CD4-positive, alpha-beta T cell treated with Interleukin-1 beta for 1 hour (primary cell): ENCODE results near the gene DLX3.

Experiments
- DNase-seq, 2 donors: peaks; one replicate each; pipeline ENCODE4 v3.0.0-alpha.2; 2020 to 2022

Gene DLX3

DNA sequence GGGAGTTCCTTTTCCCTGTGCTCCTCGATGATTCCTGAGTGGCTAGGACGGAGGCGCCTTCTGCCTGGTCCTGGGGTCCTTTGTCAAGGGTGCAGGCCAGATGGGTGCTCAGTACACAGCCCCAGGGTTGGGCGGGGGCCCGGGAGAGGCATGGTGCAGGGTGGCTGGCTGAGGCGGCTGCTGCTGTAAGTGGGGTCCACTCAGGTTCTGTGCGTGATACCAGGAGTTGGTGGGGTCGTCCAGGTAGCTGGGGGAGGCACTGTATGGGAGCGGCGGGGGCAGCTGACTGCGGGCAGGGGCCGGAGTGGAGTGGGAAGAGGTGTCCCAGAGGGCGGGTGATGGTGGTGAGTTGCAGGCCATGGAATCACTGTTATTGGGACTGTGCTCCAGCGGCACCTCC, 3.6 kb downstream of the DLX3 start:
- no peak for DNase-seq

GRCh38 chr17:49990921-49991320, 4.1 kb downstream of the DLX3 start:
- DNase-seq, result no peak

DNA sequence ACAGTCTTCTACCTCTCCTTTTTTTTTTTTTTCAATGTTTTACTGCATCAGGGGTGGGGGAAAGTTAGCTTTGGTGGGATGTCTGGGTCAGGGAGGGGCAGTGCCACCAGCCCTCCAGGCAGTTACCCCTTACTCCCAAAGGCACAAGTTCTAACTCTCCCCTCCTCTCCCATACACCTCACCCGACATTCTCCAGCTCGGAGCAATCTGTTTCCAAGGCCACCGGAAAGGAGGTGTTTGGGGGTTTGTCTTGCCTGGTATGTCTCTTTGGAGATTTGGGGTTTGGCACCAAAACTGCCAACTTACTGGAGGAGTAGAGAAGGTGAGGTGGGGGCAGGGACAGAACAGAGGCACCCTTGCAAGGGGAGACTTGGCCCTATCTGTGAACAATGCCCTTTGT, 4.7 kb downstream of the DLX3 start:
- DNase-seq, result no peak

GRCh38 chr17:49989518-49989880, 5.5 kb downstream of the DLX3 start:
- DNase-seq, result no peak

DNA sequence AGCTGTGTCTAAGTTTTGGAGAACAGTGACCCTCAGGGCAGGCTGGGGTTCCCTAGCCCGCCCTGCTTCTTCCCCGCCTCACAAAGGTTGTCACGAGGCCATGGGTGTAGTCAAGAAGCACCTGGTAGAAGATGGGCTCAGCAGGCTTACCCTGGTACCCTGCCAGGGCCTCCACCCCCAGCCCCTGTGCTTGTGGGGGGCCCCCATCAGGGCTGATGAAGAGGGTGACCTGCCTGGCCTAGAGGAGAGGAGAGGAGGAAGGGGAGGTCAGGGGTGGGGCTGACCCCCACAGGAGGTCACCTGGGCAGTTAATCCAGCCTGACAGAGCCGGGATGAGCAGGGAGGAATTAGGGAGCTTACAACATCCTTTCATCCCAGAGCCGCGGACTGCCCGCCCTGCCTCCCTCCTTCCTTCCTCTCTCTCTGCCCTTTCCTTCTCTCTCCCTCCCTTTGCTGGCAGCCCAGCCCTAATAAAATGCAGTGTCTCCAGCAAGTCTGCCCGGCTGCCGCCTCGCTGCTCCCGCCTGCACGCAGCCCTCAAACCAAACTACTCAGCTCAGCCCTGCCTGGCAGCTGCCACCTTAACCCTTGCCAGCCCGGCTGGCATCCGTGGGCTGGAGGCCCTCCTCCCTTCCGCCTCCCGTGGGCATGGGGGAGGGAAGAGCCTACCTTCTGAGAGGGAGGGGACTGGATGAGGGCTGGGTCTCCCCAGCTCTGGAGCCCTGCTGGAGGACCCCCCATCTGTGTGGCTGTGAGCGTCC, 7.2 kb downstream of the DLX3 start:
- no peak for DNase-seq

- DNase-seq, result no peak
These were observed 7.8 kb downstream of the DLX3 start for GRCh38 chr17:49987290-49987585.

DNA sequence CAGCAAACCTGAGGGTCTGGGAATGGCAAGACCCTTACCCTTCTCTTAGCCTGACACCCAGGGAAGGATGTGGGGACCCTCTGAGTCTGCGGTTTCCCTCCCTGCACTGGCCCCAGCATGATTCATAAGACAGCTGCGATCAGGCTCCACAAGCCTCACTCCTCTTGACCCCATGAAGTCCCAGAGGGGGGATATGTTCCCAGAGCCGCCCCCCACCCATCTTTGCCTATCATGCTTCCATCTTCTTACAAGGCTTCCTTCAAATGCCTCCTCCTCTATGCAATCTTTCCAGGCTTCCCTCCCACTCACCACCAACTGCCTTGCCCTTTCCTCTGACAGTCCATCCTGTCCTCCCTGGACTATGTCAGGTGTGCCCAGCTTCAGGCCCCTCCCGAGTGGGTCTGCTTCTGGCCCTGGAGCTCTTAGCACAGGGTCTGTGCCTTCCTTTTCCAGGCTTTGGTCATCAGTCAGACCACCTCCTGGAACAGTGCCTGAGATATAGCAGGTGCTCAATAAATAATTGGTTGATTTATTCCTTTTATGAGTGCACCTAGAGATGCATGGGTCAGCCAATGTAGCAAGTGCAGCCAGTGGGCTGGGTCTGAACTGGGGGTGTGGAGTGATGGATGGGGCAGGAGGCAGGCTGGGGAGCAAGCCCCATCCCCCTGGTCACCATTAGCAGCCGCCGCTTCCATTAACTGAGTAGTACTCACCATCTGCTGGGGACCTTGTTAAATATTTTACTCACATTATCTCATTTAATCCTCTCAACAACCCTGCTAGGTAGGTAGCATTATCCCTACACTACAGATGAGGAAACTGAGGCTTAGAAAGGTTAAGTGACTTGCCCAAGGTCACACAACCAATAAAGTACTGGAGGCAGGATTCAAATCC, 8.4 kb downstream of the DLX3 start:
- no peak for DNase-seq

- no peak for DNase-seq
These were observed 9.6 kb downstream of the DLX3 start for GRCh38 chr17:49985310-49985990.

- DNase-seq, result no peak
These were observed 10.2 kb downstream of the DLX3 start for GRCh38 chr17:49984776-49985175.

DNA sequence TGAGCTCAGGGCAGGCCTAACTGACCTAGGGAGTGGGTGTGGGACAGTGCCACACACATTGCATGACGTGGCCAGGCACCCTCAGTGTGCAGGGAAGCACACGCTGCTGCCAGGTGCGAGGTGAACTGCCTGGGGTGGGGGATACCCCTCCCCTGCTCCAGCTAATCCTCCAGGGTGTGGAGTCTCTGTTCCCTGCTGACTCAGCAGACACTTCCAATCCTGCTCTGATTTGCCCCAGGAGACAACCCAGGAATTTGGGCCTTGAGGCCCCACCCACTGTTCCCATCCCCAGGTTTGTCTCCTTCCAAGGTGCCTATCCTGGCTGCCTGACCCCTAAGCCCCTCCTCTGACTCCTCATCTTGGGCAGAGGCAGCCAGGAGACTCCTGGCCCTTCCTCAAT, 10.7 kb downstream of the DLX3 start:
- no peak for DNase-seq

DNA sequence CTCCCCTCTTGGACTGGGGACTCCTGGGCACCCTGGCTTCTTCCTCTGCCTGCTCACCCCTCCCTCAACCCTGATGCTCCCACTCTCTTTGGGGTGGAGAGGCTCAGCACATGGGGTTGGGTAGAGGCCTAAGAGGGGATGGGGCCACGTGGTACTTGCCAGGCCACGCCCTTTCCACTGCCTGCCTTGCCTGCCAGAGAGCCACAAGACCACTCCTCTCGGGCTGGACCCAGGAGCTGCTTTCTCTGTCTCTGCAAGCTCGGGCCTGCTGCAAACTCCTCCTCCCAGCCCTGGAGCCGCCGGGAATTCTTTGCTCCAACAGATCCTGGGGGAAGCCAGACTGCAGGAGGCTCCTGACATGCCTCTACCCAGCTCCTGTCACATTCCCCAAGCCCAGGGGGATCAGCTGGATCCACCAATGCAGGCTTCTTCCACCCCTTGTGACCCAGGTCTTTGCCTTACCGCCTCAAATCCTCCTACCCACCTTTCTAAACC, 14.3 kb downstream of the DLX3 start:
- no peak for DNase-seq

- DNase-seq, result no peak
These were observed 15.1 kb downstream of the DLX3 start for GRCh38 chr17:49979748-49980479.

DNA sequence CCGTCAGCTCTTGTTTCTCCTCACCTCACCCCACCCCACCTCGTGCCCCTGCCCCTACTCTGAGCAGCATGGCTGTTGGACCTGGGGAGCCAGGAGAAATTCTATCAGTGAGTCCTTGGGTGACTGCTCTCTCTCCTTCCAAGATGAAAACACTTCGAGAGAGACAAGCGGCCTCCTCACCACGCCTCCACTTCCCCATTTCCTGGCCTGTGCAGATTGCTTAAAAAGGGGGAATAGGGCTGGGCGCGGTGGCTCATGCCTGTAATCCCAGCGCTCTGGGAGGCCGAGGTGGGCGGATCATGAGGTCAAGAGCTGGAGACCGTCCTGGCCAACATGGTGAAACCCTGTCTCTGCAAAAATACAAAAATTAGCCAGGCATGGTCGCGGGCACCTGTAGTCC, 16.5 kb downstream of the DLX3 start:
- DNase-seq, result no peak

GRCh38 chr17:49977463-49978389, 17.3 kb downstream of the DLX3 start:
- DNase-seq, result no peak

GRCh38 chr17:49976828-49977202, 18.2 kb downstream of the DLX3 start:
- DNase-seq, result no peak

GRCh38 chr17:49976163-49976827, 18.7 kb downstream of the DLX3 start:
- DNase-seq, result no peak

DNA sequence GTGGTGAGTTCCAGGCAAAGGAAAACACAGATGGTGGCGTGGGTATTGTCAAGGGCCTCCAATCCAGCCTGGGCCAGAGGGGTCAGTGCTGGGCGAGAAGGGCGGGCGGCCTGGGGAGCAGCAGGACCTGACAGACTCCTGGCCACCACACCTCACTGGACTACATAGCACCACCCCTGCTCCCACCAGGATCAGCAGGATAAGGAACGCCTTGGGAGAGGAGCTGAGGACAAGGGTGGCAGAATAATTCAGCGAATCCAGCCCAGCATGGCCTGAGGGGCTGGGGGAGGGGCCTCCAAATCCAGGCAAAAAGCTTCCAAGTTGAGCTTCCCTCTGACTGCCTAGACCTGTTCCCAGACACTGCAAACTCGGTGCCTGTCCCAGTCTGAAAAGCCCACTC, 19.5 kb downstream of the DLX3 start:
- DNase-seq, result no peak

DNA sequence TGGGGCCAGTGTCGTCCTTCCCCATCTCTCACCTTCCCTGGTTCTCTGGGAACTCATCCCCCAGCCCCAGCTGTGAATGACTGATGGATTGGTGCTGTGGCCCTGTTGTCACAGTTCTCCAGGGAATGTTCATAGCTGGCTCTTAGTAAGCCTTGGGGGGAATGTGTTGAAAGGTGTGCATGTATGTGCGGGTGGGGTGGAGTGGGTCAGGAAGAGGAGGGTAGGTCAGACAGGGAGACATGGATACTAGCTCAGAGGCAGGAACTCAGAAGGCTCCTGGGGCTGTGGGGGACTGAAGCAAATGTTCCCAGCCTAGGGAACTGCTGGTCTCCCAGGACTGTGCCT, 21.8 kb downstream of the DLX3 start:
- DNase-seq, result no peak

DNA sequence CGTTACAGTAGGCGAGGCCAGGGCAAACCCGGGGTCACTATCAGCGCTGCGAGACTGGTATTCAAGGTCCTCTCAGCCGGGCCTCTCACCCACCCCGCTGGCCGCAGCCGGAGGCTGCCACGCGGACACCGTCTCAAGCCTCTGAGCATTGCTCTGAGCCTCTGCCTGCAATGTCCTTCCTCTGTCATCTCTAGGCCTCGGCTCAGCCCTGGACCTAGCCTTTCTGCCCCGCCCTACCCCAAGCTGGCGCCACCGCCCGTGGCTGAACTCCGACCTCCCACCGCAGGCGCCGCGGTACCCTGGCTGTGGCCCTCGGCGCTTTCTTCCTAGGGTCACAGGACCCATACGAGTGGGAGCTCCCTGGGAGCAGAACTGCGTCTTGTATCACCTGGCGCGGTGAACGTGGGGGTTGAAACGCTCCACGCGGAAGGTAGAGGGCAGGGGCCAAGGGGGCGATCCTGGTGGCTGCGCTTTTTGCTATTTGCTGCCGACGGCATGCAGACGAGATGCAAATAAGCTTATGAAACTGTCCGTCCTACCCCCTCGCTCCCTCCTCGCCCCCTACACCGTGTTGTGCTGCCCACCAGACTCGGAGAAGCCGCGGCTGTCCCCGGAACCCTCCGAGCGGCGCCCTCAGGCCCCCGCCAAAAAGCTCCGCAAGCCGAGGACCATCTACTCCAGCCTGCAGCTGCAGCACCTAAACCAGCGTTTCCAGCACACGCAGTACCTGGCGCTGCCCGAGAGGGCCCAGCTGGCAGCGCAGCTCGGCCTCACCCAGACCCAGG, 22.3 kb downstream of the DLX3 start:
- no peak for DNase-seq

DNA sequence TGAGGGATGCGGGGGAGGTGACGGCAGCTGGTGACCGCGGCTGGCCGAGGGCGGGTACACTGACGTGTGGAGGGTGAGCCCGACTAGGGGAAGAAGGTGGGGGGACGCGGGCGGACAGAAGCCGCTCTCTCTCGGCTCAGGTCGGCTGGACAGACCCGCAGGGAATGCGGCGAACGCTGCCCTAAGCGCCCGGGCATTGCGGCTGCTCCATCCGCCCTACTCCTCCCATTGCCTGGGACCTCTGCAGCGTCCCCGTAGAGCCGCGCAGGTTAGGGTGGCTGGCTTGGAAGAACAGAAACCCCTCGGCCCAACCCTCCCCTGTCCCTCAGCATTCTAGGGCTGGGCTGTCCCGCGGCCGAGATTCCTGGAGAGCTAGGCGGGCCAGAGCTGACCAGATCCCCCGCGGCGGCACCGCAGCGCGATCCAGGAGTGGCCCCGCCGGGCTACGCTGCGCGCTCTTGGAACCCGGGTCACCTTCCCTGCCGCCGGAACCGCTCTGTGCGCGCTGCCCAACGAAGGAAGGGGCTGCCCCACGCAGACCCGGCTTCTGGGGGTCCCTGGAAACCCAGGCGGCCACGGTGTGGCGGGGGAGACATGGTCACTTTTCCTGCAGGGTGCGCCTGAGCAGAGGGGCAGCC, 23.1 kb downstream of the DLX3 start:
- DNase-seq, result no peak
